Measurements from ENCODE around the gene LILRA6.
"Not testable (repeated sequence)": the region's sequence is repeated elsewhere in the genome, so short reads cannot be mapped to it uniquely, and the experiment has no call there.

The LILRA6 gene

GRCh38 chr19:54242646-54243045, at the start of gene LILRA6:
Gene LILRA6, minus strand, starts transcription at chr19:54242790.
- Histone ChIP-seq H3K4me3 (ENCODE audit: low read length) (peak within 1 kb of the TSS; percentile 51; the same call in 1 of the 2 replicates), H3K27me3 (ENCODE audit: low read depth, low read length) (peaks cover 13% of the 10 kb centered on the region; the same call in 1 of the 2 replicates), H2AFZ (ENCODE audit: low read depth, low read length) (0 out of 2 replicates have a peak within 1 kb of the TSS, but pooled peaks have one; percentile 7), H3K4me2 (ENCODE audit: low read length) (peak within 1 kb of the TSS; percentile 52), H3K4me1 (ENCODE audit: low read length) (peaks cover 10% of the 10 kb centered on the region), H3K9ac (ENCODE audit: low read length) (0 out of 2 replicates have a peak within 1 kb of the TSS, but pooled peaks have one; percentile 16)
- H3K27ac ChIP-seq (ENCODE audit: low read length); H3K36me3 ChIP-seq (replicated peaks; ENCODE audit: low read depth, low read length); H4K20me1 ChIP-seq (ENCODE audit: insufficient read depth, low read length); H3K79me2 ChIP-seq (ENCODE audit: low read length); H3K9me3 ChIP-seq (ENCODE audit: insufficient read depth, low read length): not testable (repeated sequence)

- Histone ChIP-seq H3K27ac (ENCODE audit: low read length) (peak overlapping the region; percentile 20; the same call in 1 of the 2 replicates), H3K4me2 (ENCODE audit: low read length) (peak overlapping the region; percentile 38), H3K27me3 (ENCODE audit: low read depth, low read length) (peaks cover 42% of the 10 kb centered on the region), H3K4me1 (ENCODE audit: low read length) (peaks cover 24% of the 10 kb centered on the region)
- not testable (repeated sequence) for H3K4me3 ChIP-seq (ENCODE audit: low read length); H2AFZ ChIP-seq (ENCODE audit: low read depth, low read length); H3K9me3 ChIP-seq (ENCODE audit: insufficient read depth, low read length); H3K79me2 ChIP-seq (ENCODE audit: low read length); H4K20me1 ChIP-seq (ENCODE audit: insufficient read depth, low read length); H3K9ac ChIP-seq (ENCODE audit: low read length); H3K36me3 ChIP-seq (replicated peaks; ENCODE audit: low read depth, low read length)
Observed at GRCh38 chr19:54289160-54289559, 46.6 kb upstream of the LILRA6 start.

- no peaks in the 10 kb centered on the region for H3K79me2 ChIP-seq (ENCODE audit: low read length)
- no peak overlapping the region for H3K4me3 ChIP-seq (ENCODE audit: low read length)
- no peaks in the 10 kb centered on the region for H3K9me3 ChIP-seq (ENCODE audit: insufficient read depth, low read length)
- H3K9ac ChIP-seq (ENCODE audit: low read length), result no peak overlapping the region
- H4K20me1 ChIP-seq (ENCODE audit: insufficient read depth, low read length), result no peaks in the 10 kb centered on the region
- no peak overlapping the region for H3K27ac ChIP-seq (ENCODE audit: low read length)
- H3K4me1 ChIP-seq (ENCODE audit: low read length), result peaks cover 30% of the 10 kb centered on the region
- TF ChIP-seq CTCF (IDR thresholded peaks at IDR 0.05; ENCODE audit: low read depth, low read length) (no peak), EZH2phosphoT487 (IDR thresholded peaks at IDR 0.05; ENCODE audit: low read depth) (no peak)
- H3K4me2 ChIP-seq (ENCODE audit: low read length), result no peak overlapping the region
- H3K36me3 ChIP-seq (replicated peaks; ENCODE audit: low read depth, low read length), result no peaks in the 10 kb centered on the region
- peaks cover 30% of the 10 kb centered on the region for H3K27me3 ChIP-seq (ENCODE audit: low read depth, low read length)
- no peak overlapping the region for H2AFZ ChIP-seq (ENCODE audit: low read depth, low read length)
Observed at GRCh38 chr19:54287456-54287855, 44.9 kb upstream of the LILRA6 start.

- not testable (repeated sequence) for H4K20me1 ChIP-seq (ENCODE audit: insufficient read depth, low read length); H3K27ac ChIP-seq (ENCODE audit: low read length); H3K9me3 ChIP-seq (ENCODE audit: insufficient read depth, low read length); H3K4me2 ChIP-seq (ENCODE audit: low read length); H3K36me3 ChIP-seq (replicated peaks; ENCODE audit: low read depth, low read length); H3K4me3 ChIP-seq (ENCODE audit: low read length); H3K79me2 ChIP-seq (ENCODE audit: low read length); H3K9ac ChIP-seq (ENCODE audit: low read length); H2AFZ ChIP-seq (ENCODE audit: low read depth, low read length)
- peaks cover 29% of the 10 kb centered on the region for H3K27me3 ChIP-seq (ENCODE audit: low read depth, low read length)
- H3K4me1 ChIP-seq (ENCODE audit: low read length), result peaks cover 34% of the 10 kb centered on the region
Observed at GRCh38 chr19:54286283-54286682, 43.7 kb upstream of the LILRA6 start.

- not testable (repeated sequence) for H2AFZ ChIP-seq (ENCODE audit: low read depth, low read length); H3K27ac ChIP-seq (ENCODE audit: low read length); H3K4me3 ChIP-seq (ENCODE audit: low read length); H3K79me2 ChIP-seq (ENCODE audit: low read length); H3K9ac ChIP-seq (ENCODE audit: low read length); H4K20me1 ChIP-seq (ENCODE audit: insufficient read depth, low read length); H3K36me3 ChIP-seq (replicated peaks; ENCODE audit: low read depth, low read length); H3K9me3 ChIP-seq (ENCODE audit: insufficient read depth, low read length)
- 0 out of 2 replicates have a peak overlapping the region, but pooled peaks have one; percentile 18 for H3K4me2 ChIP-seq (ENCODE audit: low read length)
- H3K4me1 ChIP-seq (ENCODE audit: low read length), result peaks cover 40% of the 10 kb centered on the region
- peaks cover 31% of the 10 kb centered on the region for H3K27me3 ChIP-seq (ENCODE audit: low read depth, low read length)
Observed at GRCh38 chr19:54285427-54286056, 43.0 kb upstream of the LILRA6 start.

GRCh38 chr19:54282686-54283470, 40.3 kb upstream of the LILRA6 start:
- Histone ChIP-seq H2AFZ (ENCODE audit: low read depth, low read length) (no peak overlapping the region), H3K27me3 (ENCODE audit: low read depth, low read length) (peaks cover 40% of the 10 kb centered on the region), H3K9me3 (ENCODE audit: insufficient read depth, low read length) (no peaks in the 10 kb centered on the region), H4K20me1 (ENCODE audit: insufficient read depth, low read length) (no peaks in the 10 kb centered on the region), H3K36me3 (replicated peaks; ENCODE audit: low read depth, low read length) (no peaks in the 10 kb centered on the region), H3K4me3 (ENCODE audit: low read length) (no peak overlapping the region), H3K27ac (ENCODE audit: low read length) (no peak overlapping the region), H3K4me1 (ENCODE audit: low read length) (peaks cover 23% of the 10 kb centered on the region), H3K9ac (ENCODE audit: low read length) (no peak overlapping the region), H3K4me2 (ENCODE audit: low read length) (no peak overlapping the region), H3K79me2 (ENCODE audit: low read length) (no peaks in the 10 kb centered on the region)
- no peak for TF ChIP-seq CTCF (IDR thresholded peaks at IDR 0.05; ENCODE audit: low read depth, low read length)
- no peak for TF ChIP-seq EZH2phosphoT487 (IDR thresholded peaks at IDR 0.05; ENCODE audit: low read depth)

GRCh38 chr19:54281729-54282075, 39.1 kb upstream of the LILRA6 start:
- not testable (repeated sequence) for H2AFZ ChIP-seq (ENCODE audit: low read depth, low read length); H3K9ac ChIP-seq (ENCODE audit: low read length); H3K36me3 ChIP-seq (replicated peaks; ENCODE audit: low read depth, low read length); H3K4me2 ChIP-seq (ENCODE audit: low read length); H4K20me1 ChIP-seq (ENCODE audit: insufficient read depth, low read length); H3K27ac ChIP-seq (ENCODE audit: low read length); H3K79me2 ChIP-seq (ENCODE audit: low read length); H3K4me3 ChIP-seq (ENCODE audit: low read length); H3K9me3 ChIP-seq (ENCODE audit: insufficient read depth, low read length)
- peaks cover 23% of the 10 kb centered on the region for H3K4me1 ChIP-seq (ENCODE audit: low read length)
- H3K27me3 ChIP-seq (ENCODE audit: low read depth, low read length), result peaks cover 32% of the 10 kb centered on the region

Data from OCI-LY3 (cell line).